ENCODE measurements around the gene CFAP61. TPM values are rescaled to one million over a fixed set of nuclear protein-coding genes. Genes with fewer than 3 reads are reported as not detected.

Gene CFAP61
- total and polyA plus RNA-seq, 5 experiments from 2014 or later, result not detected

DNA sequence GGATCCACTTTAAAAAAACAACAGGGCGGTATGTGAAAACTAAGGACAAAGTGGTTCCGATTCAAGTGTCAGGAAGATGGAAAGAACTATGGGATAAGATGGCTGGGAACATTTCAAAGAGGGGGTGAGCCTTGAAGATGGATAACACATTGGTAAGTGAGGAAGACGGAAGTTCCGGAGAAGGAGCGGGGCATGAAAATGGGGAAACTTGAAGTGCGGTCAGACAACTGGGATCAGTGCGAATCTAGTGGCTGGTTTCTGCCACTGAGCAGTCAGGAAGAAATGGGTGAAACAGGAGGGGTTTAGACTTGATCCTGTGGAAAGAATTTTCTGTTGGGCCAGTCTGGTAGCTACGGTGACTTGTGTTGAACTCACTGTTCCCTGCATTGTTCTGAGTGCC lies 34.0 kb upstream of the CFAP61 start:
- peak overlapping the region; percentile 61 to 96 (median 92) for H3K27ac Mint-ChIP-seq
- H3K36me3 Mint-ChIP-seq, result peaks cover 0 to 19% (median 1%) of the 10 kb centered on the region in 3 donors
- H3K9me3 Mint-ChIP-seq, result no peaks in the 10 kb centered on the region
- peaks cover 31 to 65% (median 54%) of the 10 kb centered on the region in 4 donors for H3K4me1 Mint-ChIP-seq
- POLR2A ChIA-PET, result interaction anchor here (0.6 to 2.1 kb wide), 3 partner anchors 9 to 34 kb away, joined by 5 to 48 read pairs (median 9); partner anchors contain the start of genes CFAP61 and CRNKL1
- peak overlapping the region; percentile 82 to 95 (median 90) for H3K4me3 Mint-ChIP-seq
- H3K27me3 Mint-ChIP-seq, result no peaks in the 10 kb centered on the region
- ATAC-seq, result no peak
- no peak for DNase-seq

- ATAC-seq (no peak), DNase-seq (no peak)
- Mint-ChIP-seq H3K4me1 (peaks cover 31 to 66% (median 56%) of the 10 kb centered on the region in 4 donors), H3K27ac (peak overlapping the region in 9 of 10 donors; percentile 57 to 97 (median 93)), H3K9me3 (no peaks in the 10 kb centered on the region), H3K27me3 (no peaks in the 10 kb centered on the region), H3K36me3 (peaks cover 0 to 27% (median 5%) of the 10 kb centered on the region in 3 donors), H3K4me3 (peak overlapping the region; percentile 82 to 95 (median 90))
- POLR2A ChIA-PET, result interaction anchor here (0.5 to 0.6 kb wide), 2 partner anchors 15 to 1447 kb away, joined by 4 to 5 read pairs; no protein-coding TSS in a partner anchor
These were observed 33.2 kb upstream of the CFAP61 start for GRCh38 chr20:20019123-20019522.

GRCh38 chr20:20020908-20021307 lies 31.4 kb upstream of the CFAP61 start:
- POLR2A ChIA-PET, result interaction anchor here (2.1 kb wide), 1 partner anchor 31 kb away, joined by 6 read pairs; the partner anchor contains the start of genes CFAP61 and CRNKL1
- Mint-ChIP-seq H3K9me3 (no peaks in the 10 kb centered on the region), H3K4me1 (peaks cover 31 to 71% (median 56%) of the 10 kb centered on the region in 4 donors), H3K27ac (peak overlapping the region; percentile 92 to 97 (median 94)), H3K27me3 (no peaks in the 10 kb centered on the region), H3K36me3 (peaks cover 0 to 43% (median 5%) of the 10 kb centered on the region in 3 donors), H3K4me3 (peak overlapping the region; percentile 55 to 80 (median 70))
- ATAC-seq (peak in 1 of 2 donors; percentile 6), DNase-seq (peak in 4 of 10 donors; percentile 12 to 28 (median 20))

- DNase-seq (no peak), ATAC-seq (no peak)
- H3K27ac Mint-ChIP-seq, result peak overlapping the region; percentile 47 to 93 (median 80)
- peak overlapping the region in 4 of 10 donors; percentile 4 to 55 (median 24) for H3K4me3 Mint-ChIP-seq
- no peaks in the 10 kb centered on the region for H3K9me3 Mint-ChIP-seq
- H3K4me1 Mint-ChIP-seq, result peaks cover 30 to 67% (median 53%) of the 10 kb centered on the region in 4 donors
- H3K27me3 Mint-ChIP-seq, result no peaks in the 10 kb centered on the region
- POLR2A ChIA-PET, result interaction anchor here (2.1 kb wide), 1 partner anchor 30 kb away, joined by 6 read pairs; the partner anchor contains the start of genes CFAP61 and CRNKL1
- H3K36me3 Mint-ChIP-seq, result peaks cover 0 to 51% (median 5%) of the 10 kb centered on the region in 3 donors
These were observed 30.5 kb upstream of the CFAP61 start for GRCh38 chr20:20021835-20022234.

DNA sequence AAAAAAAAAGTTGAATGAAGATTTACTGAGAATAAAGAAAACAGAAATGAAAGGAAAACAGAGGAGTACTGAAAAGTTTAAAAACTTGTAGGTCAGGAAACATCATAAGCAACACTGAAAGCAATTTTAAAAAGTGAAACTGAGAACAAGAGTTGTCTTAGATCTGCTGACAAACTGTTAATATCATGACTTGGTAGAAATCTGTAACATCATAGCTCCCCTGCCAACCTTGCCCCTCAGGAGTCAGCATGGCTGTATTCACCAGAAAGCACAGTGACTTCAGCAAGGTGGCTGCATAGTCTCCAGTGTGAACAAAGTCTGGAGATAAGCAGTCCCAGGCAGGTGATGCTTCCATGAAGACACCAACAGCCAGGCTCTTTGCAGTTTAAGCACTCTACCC lies 29.8 kb upstream of the CFAP61 start:
- no peak for ATAC-seq
- Mint-ChIP-seq H3K27ac (peak overlapping the region in 8 of 10 donors; percentile 17 to 93 (median 70)), H3K9me3 (no peaks in the 10 kb centered on the region), H3K4me3 (no peak overlapping the region), H3K4me1 (peaks cover 27 to 63% (median 49%) of the 10 kb centered on the region in 4 donors), H3K36me3 (peaks cover 0 to 57% (median 5%) of the 10 kb centered on the region in 3 donors), H3K27me3 (no peaks in the 10 kb centered on the region)
- DNase-seq, result no peak
- POLR2A ChIA-PET, result no interaction called here

DNA sequence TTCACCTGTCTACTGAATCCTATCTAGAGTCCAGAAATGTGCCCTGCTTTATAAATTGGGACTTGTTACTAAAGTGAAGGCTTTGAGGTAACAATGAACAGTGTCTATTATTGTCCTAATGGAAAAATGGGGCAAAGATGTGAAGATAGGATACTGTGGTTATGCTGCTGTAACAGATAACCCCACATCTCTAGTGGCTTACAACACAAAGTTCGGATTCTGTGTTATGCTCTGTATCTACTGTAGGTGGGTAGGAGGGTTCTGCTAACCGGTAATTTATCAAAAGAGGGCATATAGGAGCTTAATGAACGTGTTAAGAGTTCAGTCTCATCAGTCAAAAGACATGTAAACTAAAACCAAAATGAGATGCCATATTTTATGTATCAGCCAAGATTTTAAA lies 28.9 kb upstream of the CFAP61 start:
- no peak for ATAC-seq
- Mint-ChIP-seq H3K27ac (peak overlapping the region in 6 of 10 donors; percentile 15 to 74 (median 30)), H3K27me3 (no peaks in the 10 kb centered on the region), H3K9me3 (no peaks in the 10 kb centered on the region), H3K4me1 (peaks cover 23 to 57% (median 42%) of the 10 kb centered on the region in 4 donors), H3K36me3 (peaks cover 0 to 64% (median 6%) of the 10 kb centered on the region in 3 donors), H3K4me3 (no peak overlapping the region)
- DNase-seq, result no peak
- POLR2A ChIA-PET, result no interaction called here

- Mint-ChIP-seq H3K27ac (peak overlapping the region in 7 of 10 donors; percentile 5 to 74 (median 34)), H3K27me3 (no peaks in the 10 kb centered on the region), H3K4me1 (peaks cover 17 to 42% (median 27%) of the 10 kb centered on the region in 4 donors), H3K9me3 (no peaks in the 10 kb centered on the region), H3K4me3 (no peak overlapping the region), H3K36me3 (peaks cover 0 to 78% (median 6%) of the 10 kb centered on the region in 3 donors)
- ATAC-seq (no peak), DNase-seq (no peak)
- POLR2A ChIA-PET, result no interaction called here
These were observed 27.4 kb upstream of the CFAP61 start for GRCh38 chr20:20024942-20025341.

GRCh38 chr20:20027284-20027683 lies 25.0 kb upstream of the CFAP61 start:
- Mint-ChIP-seq H3K27ac (peak overlapping the region in 2 of 10 donors; percentile 40 to 78), H3K36me3 (peaks cover 0 to 89% (median 5%) of the 10 kb centered on the region in 3 donors)

DNA sequence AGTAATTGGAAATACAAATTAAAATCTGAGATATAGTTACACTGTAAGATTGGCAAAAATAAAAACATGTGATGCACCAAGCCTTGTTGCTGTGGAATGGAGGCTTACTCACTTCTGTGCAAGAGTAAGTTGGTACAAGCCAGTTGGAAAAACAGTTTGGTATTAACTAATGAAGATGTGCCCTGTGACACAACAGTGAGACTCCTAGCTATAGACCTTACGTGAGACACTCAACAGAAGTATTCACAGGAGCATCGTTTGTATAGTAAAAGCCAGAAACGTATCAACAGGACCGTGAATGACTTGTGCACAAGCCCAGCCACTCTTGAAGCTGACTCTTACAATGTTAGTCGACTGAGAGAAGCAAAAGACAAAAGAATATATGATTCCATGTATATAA lies 20.5 kb upstream of the CFAP61 start:
- no peaks in the 10 kb centered on the region for H3K27me3 Mint-ChIP-seq
- DNase-seq (no peak), ATAC-seq (no peak)
- peaks cover 0 to 3% (median 1%) of the 10 kb centered on the region in 4 donors for H3K4me1 Mint-ChIP-seq
- no peaks in the 10 kb centered on the region for H3K9me3 Mint-ChIP-seq
- H3K27ac Mint-ChIP-seq, result peak overlapping the region in 4 of 10 donors; percentile 3 to 84 (median 32)
- H3K4me3 Mint-ChIP-seq, result no peak overlapping the region
- H3K36me3 Mint-ChIP-seq, result peaks cover 0 to 89% (median 4%) of the 10 kb centered on the region in 3 donors
- POLR2A ChIA-PET, result no interaction called here

More at GRCh38 chr20:20027284-20027683, 25.0 kb upstream of the CFAP61 start:
- H3K4me3 Mint-ChIP-seq, result no peak overlapping the region
- POLR2A ChIA-PET, result interaction anchor here (2.7 kb wide), 1 partner anchor 10 kb away, joined by 9 read pairs; the partner anchor contains the start of gene NAA20
- DNase-seq (no peak), ATAC-seq (no peak)
- H3K4me1 Mint-ChIP-seq, result peaks cover 0 to 21% (median 7%) of the 10 kb centered on the region in 4 donors
- H3K27me3 Mint-ChIP-seq, result no peaks in the 10 kb centered on the region
- H3K9me3 Mint-ChIP-seq, result no peaks in the 10 kb centered on the region

- Mint-ChIP-seq H3K4me1 (peaks cover 0 to 8% (median 3%) of the 10 kb centered on the region in 4 donors), H3K4me3 (no peak overlapping the region), H3K9me3 (no peaks in the 10 kb centered on the region), H3K27me3 (no peaks in the 10 kb centered on the region), H3K36me3 (peaks cover 0 to 93% (median 11%) of the 10 kb centered on the region in 3 donors), H3K27ac (peak overlapping the region in 1 of 10 donors; percentile 47)
- ATAC-seq (no peak), DNase-seq (no peak)
- POLR2A ChIA-PET, result interaction anchor here (0.7 to 1.6 kb wide), 2 partner anchors 17 to 38 kb away, joined by 4 to 10 read pairs; partner anchors contain the start of genes CFAP61 and CRNKL1
These were observed 17.8 kb upstream of the CFAP61 start for GRCh38 chr20:20034486-20034885.

DNA sequence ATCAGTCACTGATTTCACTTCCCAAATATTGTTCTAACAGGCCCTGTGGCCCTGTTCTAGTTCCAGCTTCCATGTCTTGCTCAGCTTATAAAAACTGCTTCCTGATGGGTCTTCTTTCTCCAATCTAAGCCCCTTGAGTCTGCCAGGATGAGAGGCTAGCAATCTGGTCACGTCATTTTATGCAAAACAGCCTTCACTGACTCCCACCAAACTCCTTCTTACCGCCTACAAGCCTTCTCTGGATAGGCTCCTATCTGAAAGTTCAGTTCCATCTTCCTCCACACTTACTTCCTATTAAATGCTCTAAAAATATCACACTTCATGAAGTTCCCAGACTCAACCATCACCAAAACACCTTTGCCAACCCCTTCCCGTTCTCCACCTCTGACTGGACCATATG lies 15.6 kb upstream of the CFAP61 start:
- H3K27me3 Mint-ChIP-seq, result no peaks in the 10 kb centered on the region
- peak overlapping the region in 4 of 10 donors; percentile 37 to 70 (median 53) for H3K27ac Mint-ChIP-seq
- ATAC-seq, result no peak
- H3K4me1 Mint-ChIP-seq, result peaks cover 0 to 8% (median 3%) of the 10 kb centered on the region in 4 donors
- H3K36me3 Mint-ChIP-seq, result peaks cover 5 to 93% (median 19%) of the 10 kb centered on the region in 3 donors
- POLR2A ChIA-PET, result interaction anchor here (0.8 kb wide), 1 partner anchor 14 kb away, joined by 3 read pairs; no protein-coding TSS in a partner anchor
- DNase-seq, result no peak
- no peaks in the 10 kb centered on the region for H3K9me3 Mint-ChIP-seq
- no peak overlapping the region for H3K4me3 Mint-ChIP-seq

DNA sequence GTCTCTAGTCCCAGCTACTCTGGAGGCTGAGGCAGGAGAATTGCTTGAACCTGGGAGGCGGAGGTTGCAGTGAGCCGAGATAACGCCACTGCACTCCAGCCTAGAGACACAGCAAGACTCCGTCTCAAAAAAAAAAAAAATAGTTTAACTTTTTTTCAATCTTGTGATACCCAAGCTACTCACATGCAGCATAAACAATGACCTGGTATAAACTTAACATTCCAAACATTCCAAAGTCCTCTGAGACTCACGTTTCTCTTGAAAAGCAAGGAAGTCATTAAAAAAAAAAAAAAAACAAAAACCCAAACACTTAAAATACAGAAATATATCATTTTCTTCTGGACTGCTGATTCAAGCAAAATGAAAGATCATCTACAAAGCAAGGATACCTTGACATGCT lies 14.4 kb upstream of the CFAP61 start:
- no peaks in the 10 kb centered on the region for H3K27me3 Mint-ChIP-seq
- POLR2A ChIA-PET, result no interaction called here
- ATAC-seq (no peak), DNase-seq (no peak)
- H3K9me3 Mint-ChIP-seq, result no peaks in the 10 kb centered on the region
- peaks cover 5 to 94% (median 19%) of the 10 kb centered on the region in 3 donors for H3K36me3 Mint-ChIP-seq
- peak overlapping the region in 2 of 10 donors; percentile 3 to 44 for H3K27ac Mint-ChIP-seq
- no peak overlapping the region for H3K4me3 Mint-ChIP-seq
- peaks cover 0 to 8% (median 3%) of the 10 kb centered on the region in 4 donors for H3K4me1 Mint-ChIP-seq

GRCh38 chr20:20038586-20038985 lies 13.7 kb upstream of the CFAP61 start:
- Mint-ChIP-seq H3K4me1 (peaks cover 0 to 8% (median 4%) of the 10 kb centered on the region in 4 donors), H3K36me3 (peaks cover 11 to 97% (median 21%) of the 10 kb centered on the region in 3 donors), H3K27ac (peak overlapping the region in 2 of 10 donors; percentile 3 to 60), H3K9me3 (no peaks in the 10 kb centered on the region), H3K27me3 (no peaks in the 10 kb centered on the region), H3K4me3 (no peak overlapping the region)
- no peak for ATAC-seq
- POLR2A ChIA-PET, result no interaction called here
- DNase-seq, result no peak

All from naive thymus-derived CD8-positive, alpha-beta T cell (primary cell).